IgD-negative memory B cell (primary cell): Measurements from ENCODE around the gene ICOS. TPM values are rescaled to one million over a fixed set of nuclear protein-coding genes. Genes with fewer than 3 reads are reported as not detected.
"Not testable (repeated sequence)": the region's sequence is repeated elsewhere in the genome, so short reads cannot be mapped to it uniquely, and the experiment has no call there.

ENCODE experiments used
- H3K27ac Mint-ChIP-seq, 3 donors: one replicate each; pipeline ENCODE4 v1.8.0; 2020 to 2022; ENCODE audit warnings: mild to moderate bottlenecking in 3 of 3, mixed read lengths in 3 of 3, moderate library complexity in 1 of 3
- H3K27me3 Mint-ChIP-seq: one replicate; pipeline ENCODE4 v1.8.0; 2021; ENCODE audit warnings: mixed read lengths
- H3K36me3 Mint-ChIP-seq: one replicate; pipeline ENCODE4 v1.8.0; 2020; ENCODE audit warnings: mild to moderate bottlenecking, mixed read lengths
- H3K4me1 Mint-ChIP-seq, 3 donors: one replicate each; pipeline ENCODE4 v1.8.0; 2020 to 2022; ENCODE audit warnings: mixed read lengths in 3 of 3, mild to moderate bottlenecking in 1 of 3
- H3K4me3 Mint-ChIP-seq, 4 donors: one replicate each; pipeline ENCODE4 v1.8.0; 2020 to 2022; ENCODE audit warnings: mild to moderate bottlenecking in 4 of 4, mixed read lengths in 4 of 4, moderate library complexity in 3 of 4
- H3K9me3 Mint-ChIP-seq, 3 donors: one replicate each; pipeline ENCODE4 v1.8.0; 2020 to 2021; ENCODE audit warnings: mixed read lengths in 3 of 3, mild to moderate bottlenecking in 1 of 3
- polyA plus RNA-seq: library from polyadenylated mRNA; unstranded; fragments of 300-500 nt; fragmentation: Illumina TruSeq; gene quantifications from one replicate; pipeline ENCODE4 v1.2.3, GENCODE V29; 2021

The ICOS gene
- polyA plus RNA-seq, 1 donor from 2014 or later, result 0.29 TPM

- H3K4me1 Mint-ChIP-seq, result peaks cover 0 to 5% (median 3%) of the 10 kb centered on the region in 3 donors
- H3K27me3 Mint-ChIP-seq, result peaks cover 5% of the 10 kb centered on the region
- peak overlapping the region in 1 of 3 donors; percentile 54 for H3K27ac Mint-ChIP-seq
- H3K36me3 Mint-ChIP-seq, result no peaks in the 10 kb centered on the region
- H3K9me3 Mint-ChIP-seq, result peaks cover 0 to 4% (median 1%) of the 10 kb centered on the region in 3 donors
- no peak overlapping the region for H3K4me3 Mint-ChIP-seq
These were observed 28.3 kb upstream of the ICOS start for GRCh38 chr2:203908066-203908796.

GRCh38 chr2:203908797-203909185 lies 27.8 kb upstream of the ICOS start:
- Mint-ChIP-seq H3K36me3 (no peaks in the 10 kb centered on the region), H3K9me3 (peaks cover 0 to 2% (median 1%) of the 10 kb centered on the region in 3 donors), H3K4me1 (peaks cover 0 to 5% (median 3%) of the 10 kb centered on the region in 3 donors), H3K4me3 (no peak overlapping the region), H3K27me3 (peaks cover 6% of the 10 kb centered on the region), H3K27ac (no peak overlapping the region)

GRCh38 chr2:203909261-203909967 lies 27.1 kb upstream of the ICOS start:
- Mint-ChIP-seq H3K27ac (no peak overlapping the region), H3K9me3 (no peaks in the 10 kb centered on the region), H3K36me3 (no peaks in the 10 kb centered on the region), H3K27me3 (peaks cover 9% of the 10 kb centered on the region), H3K4me1 (peaks cover 0 to 8% (median 3%) of the 10 kb centered on the region in 3 donors), H3K4me3 (peak overlapping the region in 1 of 4 donors; percentile 28)

- H3K9me3 Mint-ChIP-seq, result no peaks in the 10 kb centered on the region
- H3K36me3 Mint-ChIP-seq, result no peaks in the 10 kb centered on the region
- no peak overlapping the region for H3K27ac Mint-ChIP-seq
- H3K4me1 Mint-ChIP-seq, result peaks cover 0 to 8% (median 3%) of the 10 kb centered on the region in 3 donors
- H3K4me3 Mint-ChIP-seq, result no peak overlapping the region
- H3K27me3 Mint-ChIP-seq, result peaks cover 8% of the 10 kb centered on the region
These were observed 26.6 kb upstream of the ICOS start for GRCh38 chr2:203909974-203910373.

GRCh38 chr2:203913947-203914346 lies 22.6 kb upstream of the ICOS start:
- Mint-ChIP-seq H3K4me1 (peaks cover 0 to 9% (median 3%) of the 10 kb centered on the region in 3 donors), H3K36me3 (no peaks in the 10 kb centered on the region), H3K27me3 (peaks cover 15% of the 10 kb centered on the region), H3K4me3 (peak overlapping the region in 1 of 4 donors; percentile 28), H3K27ac (no peak overlapping the region), H3K9me3 (no peaks in the 10 kb centered on the region)

- H3K4me3 Mint-ChIP-seq, result no peak overlapping the region
These were observed 21.9 kb upstream of the ICOS start for GRCh38 chr2:203914546-203915182.

GRCh38 chr2:203915256-203915655 lies 21.3 kb upstream of the ICOS start:
- peaks cover 0 to 4% (median 0%) of the 10 kb centered on the region in 3 donors for H3K4me1 Mint-ChIP-seq
- peaks cover 18% of the 10 kb centered on the region for H3K27me3 Mint-ChIP-seq
- H3K9me3 Mint-ChIP-seq, result no peaks in the 10 kb centered on the region
- no peaks in the 10 kb centered on the region for H3K36me3 Mint-ChIP-seq
- no peak overlapping the region for H3K27ac Mint-ChIP-seq
- no peak overlapping the region for H3K4me3 Mint-ChIP-seq

More at GRCh38 chr2:203914546-203915182, 21.9 kb upstream of the ICOS start:
- no peaks in the 10 kb centered on the region for H3K36me3 Mint-ChIP-seq
- H3K9me3 Mint-ChIP-seq, result no peaks in the 10 kb centered on the region
- peaks cover 0 to 4% (median 0%) of the 10 kb centered on the region in 3 donors for H3K4me1 Mint-ChIP-seq
- H3K27me3 Mint-ChIP-seq, result peaks cover 18% of the 10 kb centered on the region
- H3K27ac Mint-ChIP-seq, result no peak overlapping the region

GRCh38 chr2:203916756-203917155 lies 19.8 kb upstream of the ICOS start:
- Mint-ChIP-seq H3K27ac (no peak overlapping the region), H3K4me3 (no peak overlapping the region), H3K36me3 (no peaks in the 10 kb centered on the region), H3K27me3 (peaks cover 19% of the 10 kb centered on the region), H3K4me1 (peaks cover 0 to 4% (median 0%) of the 10 kb centered on the region in 3 donors), H3K9me3 (no peaks in the 10 kb centered on the region)

GRCh38 chr2:203918264-203918663 lies 18.3 kb upstream of the ICOS start:
- Mint-ChIP-seq H3K36me3 (no peaks in the 10 kb centered on the region), H3K9me3 (no peaks in the 10 kb centered on the region), H3K4me1 (peaks cover 0 to 4% (median 0%) of the 10 kb centered on the region in 3 donors), H3K27ac (no peak overlapping the region), H3K27me3 (peaks cover 17% of the 10 kb centered on the region), H3K4me3 (no peak overlapping the region)

GRCh38 chr2:203918839-203919238 lies 17.7 kb upstream of the ICOS start:
- H3K4me1 Mint-ChIP-seq, result peaks cover 0 to 4% (median 0%) of the 10 kb centered on the region in 3 donors
- no peak overlapping the region for H3K27ac Mint-ChIP-seq
- H3K27me3 Mint-ChIP-seq, result peaks cover 14% of the 10 kb centered on the region
- H3K9me3 Mint-ChIP-seq, result no peaks in the 10 kb centered on the region
- no peak overlapping the region for H3K4me3 Mint-ChIP-seq
- no peaks in the 10 kb centered on the region for H3K36me3 Mint-ChIP-seq

GRCh38 chr2:203925512-203926158 lies 10.9 kb upstream of the ICOS start:
- no peak overlapping the region for H3K4me3 Mint-ChIP-seq
- no peaks in the 10 kb centered on the region for H3K9me3 Mint-ChIP-seq
- H3K4me1 Mint-ChIP-seq, result no peaks in the 10 kb centered on the region
- H3K27me3 Mint-ChIP-seq, result peaks cover 8% of the 10 kb centered on the region
- H3K27ac Mint-ChIP-seq, result no peak overlapping the region
- no peaks in the 10 kb centered on the region for H3K36me3 Mint-ChIP-seq

GRCh38 chr2:203928849-203929248 lies 7.7 kb upstream of the ICOS start:
- Mint-ChIP-seq H3K27ac (no peak overlapping the region), H3K36me3 (no peaks in the 10 kb centered on the region), H3K27me3 (peaks cover 9% of the 10 kb centered on the region), H3K4me1 (no peaks in the 10 kb centered on the region), H3K4me3 (no peak overlapping the region), H3K9me3 (peaks cover 0 to 3% (median 0%) of the 10 kb centered on the region in 3 donors)

GRCh38 chr2:203931262-203931661 lies 5.3 kb upstream of the ICOS start:
- not testable (repeated sequence) for H3K4me3 Mint-ChIP-seq, H3K36me3 Mint-ChIP-seq, H3K27ac Mint-ChIP-seq, H3K27me3 Mint-ChIP-seq, H3K9me3 Mint-ChIP-seq, H3K4me1 Mint-ChIP-seq

- Mint-ChIP-seq H3K4me1 (no peaks in the 10 kb centered on the region), H3K27me3 (peaks cover 6% of the 10 kb centered on the region), H3K27ac (peak overlapping the region in 1 of 3 donors; percentile 34), H3K4me3 (peak overlapping the region in 1 of 4 donors; percentile 34), H3K36me3 (no peaks in the 10 kb centered on the region), H3K9me3 (peaks cover 0 to 3% (median 0%) of the 10 kb centered on the region in 3 donors)
These were observed 2.5 kb upstream of the ICOS start for GRCh38 chr2:203934041-203934492.
